Measurements from ENCODE around the gene CARMIL1.

CARMIL1 gene

DNA sequence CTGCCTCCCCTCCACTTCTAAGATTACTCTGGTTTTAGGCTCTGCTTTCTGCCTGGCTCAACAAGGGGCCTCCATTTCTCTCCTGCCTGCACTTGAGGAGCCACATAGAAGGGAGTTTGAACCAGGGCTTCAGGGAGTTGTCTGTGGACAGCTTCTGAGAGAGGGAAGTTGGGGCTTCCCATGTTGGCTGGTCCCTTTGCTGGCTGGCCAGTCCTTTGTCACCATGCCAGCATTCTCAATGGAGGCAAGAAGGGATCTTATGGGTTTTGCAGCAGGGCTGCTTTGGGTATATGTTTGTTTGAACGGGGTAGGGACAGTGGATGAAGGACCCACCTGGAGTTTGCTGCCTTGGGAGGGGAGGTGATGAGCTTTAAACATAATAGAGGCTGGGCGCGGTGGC is 124.9 kb downstream of the CARMIL1 start:
- in situ Hi-C loops (cut with MboI; ENCODE audit: low sequenced_read_pairs): no loop called here

- in situ Hi-C loops (cut with MboI; ENCODE audit: low sequenced_read_pairs): no loop called here
Measured at GRCh38 chr6:25404693-25405169, 125.6 kb downstream of the CARMIL1 start.

GRCh38 chr6:25405442-25405841 is 126.3 kb downstream of the CARMIL1 start:
- in situ Hi-C loops (cut with MboI; ENCODE audit: low sequenced_read_pairs): no loop called here

DNA sequence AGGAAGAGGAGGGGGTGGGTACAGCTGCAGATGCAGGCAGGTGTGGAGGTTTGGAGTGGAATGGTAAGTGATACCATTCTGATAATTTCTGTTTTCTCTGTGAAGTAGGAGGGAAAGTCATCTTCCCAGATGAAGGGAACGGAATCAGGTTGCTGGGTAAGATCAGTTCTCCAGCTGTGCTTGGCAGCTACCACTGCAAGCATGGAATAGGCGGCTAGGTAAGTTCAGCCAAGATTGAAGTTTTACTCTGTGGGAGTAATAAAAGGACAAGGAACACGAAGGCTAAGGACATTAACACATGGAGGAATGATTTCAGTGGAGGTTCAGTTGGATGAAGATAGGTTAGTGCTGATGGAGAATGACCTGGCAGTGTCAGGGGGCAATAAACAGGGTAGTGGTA is 128.3 kb downstream of the CARMIL1 start:
- in situ Hi-C loops (cut with MboI; ENCODE audit: low sequenced_read_pairs): no loop called here

DNA sequence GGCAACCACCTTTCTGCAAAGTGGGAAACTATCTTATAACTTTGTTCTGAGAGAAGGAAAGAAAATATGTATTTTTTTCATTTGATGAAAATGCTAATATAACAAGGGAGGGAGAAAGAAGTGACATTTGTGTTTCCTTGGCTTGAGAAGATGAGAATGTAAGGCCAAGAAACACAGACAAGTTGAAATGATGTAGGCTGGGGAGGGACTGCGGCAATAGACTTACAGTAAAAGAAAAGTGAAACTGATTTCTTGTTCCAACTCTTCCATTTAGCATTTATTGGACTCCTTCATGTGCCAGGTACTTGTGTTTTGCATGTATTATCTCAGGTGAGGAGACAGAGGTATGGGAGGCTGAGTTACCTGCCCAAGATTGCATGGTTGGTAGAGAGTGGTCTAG is 130.9 kb downstream of the CARMIL1 start:
- in situ Hi-C loops (cut with MboI; ENCODE audit: low sequenced_read_pairs): no loop called here

- in situ Hi-C loops (cut with MboI; ENCODE audit: low sequenced_read_pairs): no loop called here
Measured at GRCh38 chr6:25411316-25411950, 132.3 kb downstream of the CARMIL1 start.

- in situ Hi-C loops (cut with MboI; ENCODE audit: low sequenced_read_pairs): no loop called here
Measured at GRCh38 chr6:25413207-25413905, 134.2 kb downstream of the CARMIL1 start.

GRCh38 chr6:25414168-25414567 is 135.0 kb downstream of the CARMIL1 start:
- in situ Hi-C loops (cut with MboI; ENCODE audit: low sequenced_read_pairs): no loop called here

DNA sequence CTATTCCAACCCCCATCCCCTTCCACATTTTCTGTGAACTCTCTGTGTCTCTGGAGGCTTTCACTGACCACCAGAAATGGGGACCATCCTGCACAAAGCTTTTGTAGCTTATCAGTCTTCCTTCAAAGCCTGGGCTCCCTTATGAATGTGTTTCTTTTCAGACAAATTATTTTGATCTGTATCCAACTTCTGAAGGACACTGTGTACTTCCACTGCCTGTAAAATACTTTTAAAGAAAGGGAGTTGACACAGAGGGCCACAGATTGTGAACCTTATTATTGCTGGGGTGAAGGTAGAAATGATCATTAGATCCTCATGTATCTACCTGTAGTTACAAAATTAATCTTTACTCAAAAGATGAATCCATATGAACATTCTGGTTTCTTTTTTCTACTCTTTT is 135.6 kb downstream of the CARMIL1 start:
- in situ Hi-C loops (cut with MboI; ENCODE audit: low sequenced_read_pairs): no loop called here

GRCh38 chr6:25415274-25415673 is 136.1 kb downstream of the CARMIL1 start:
- in situ Hi-C loops (cut with MboI; ENCODE audit: low sequenced_read_pairs): no loop called here

DNA sequence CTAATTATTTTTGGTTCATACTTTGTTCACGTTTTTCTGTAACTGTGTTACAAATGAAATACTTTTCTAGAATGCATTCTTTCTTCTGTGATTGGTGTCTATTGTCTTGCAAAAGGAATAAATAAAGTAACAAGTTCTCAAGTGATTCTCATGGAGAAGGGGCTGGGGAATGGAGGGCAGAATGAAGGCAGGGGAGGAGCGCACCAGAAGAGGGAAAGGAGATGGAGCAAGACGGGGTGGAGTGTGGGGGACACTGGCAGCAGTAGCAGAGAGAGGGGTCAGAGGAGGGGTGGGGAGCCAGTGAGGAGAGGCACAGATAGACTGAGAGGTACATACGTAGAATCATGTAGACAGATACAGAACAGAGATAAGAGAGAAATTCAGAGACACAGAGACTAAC is 136.5 kb downstream of the CARMIL1 start:
- in situ Hi-C loops (cut with MboI; ENCODE audit: low sequenced_read_pairs): no loop called here

DNA sequence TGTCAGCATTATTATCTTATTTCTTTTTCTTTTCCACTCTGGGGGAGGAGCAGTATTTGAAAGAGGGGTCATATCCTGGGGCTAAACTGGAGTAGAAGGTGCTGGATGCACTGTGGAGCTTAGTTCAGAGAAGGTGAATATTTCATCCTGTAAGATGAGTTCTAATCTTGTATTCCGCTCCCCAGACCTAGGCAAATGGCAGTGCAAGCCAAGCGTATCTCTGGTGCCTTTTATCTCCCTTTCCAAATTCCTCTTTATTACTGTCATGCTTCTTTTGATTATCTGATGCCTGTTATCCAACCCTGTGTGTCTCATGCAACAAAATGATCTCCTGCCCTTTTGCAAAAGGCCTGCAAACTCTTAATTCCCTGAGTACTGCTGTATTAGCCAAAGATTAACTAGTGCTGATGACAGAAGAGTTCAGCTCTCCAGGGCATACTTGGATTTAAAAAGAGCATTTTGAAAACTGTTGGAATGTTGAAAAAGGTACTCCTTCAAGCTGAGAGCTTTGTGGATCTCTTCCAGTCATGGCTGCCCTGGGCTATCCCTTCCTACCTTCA is 138.0 kb downstream of the CARMIL1 start:
- in situ Hi-C loops (cut with MboI; ENCODE audit: low sequenced_read_pairs): no loop called here

DNA sequence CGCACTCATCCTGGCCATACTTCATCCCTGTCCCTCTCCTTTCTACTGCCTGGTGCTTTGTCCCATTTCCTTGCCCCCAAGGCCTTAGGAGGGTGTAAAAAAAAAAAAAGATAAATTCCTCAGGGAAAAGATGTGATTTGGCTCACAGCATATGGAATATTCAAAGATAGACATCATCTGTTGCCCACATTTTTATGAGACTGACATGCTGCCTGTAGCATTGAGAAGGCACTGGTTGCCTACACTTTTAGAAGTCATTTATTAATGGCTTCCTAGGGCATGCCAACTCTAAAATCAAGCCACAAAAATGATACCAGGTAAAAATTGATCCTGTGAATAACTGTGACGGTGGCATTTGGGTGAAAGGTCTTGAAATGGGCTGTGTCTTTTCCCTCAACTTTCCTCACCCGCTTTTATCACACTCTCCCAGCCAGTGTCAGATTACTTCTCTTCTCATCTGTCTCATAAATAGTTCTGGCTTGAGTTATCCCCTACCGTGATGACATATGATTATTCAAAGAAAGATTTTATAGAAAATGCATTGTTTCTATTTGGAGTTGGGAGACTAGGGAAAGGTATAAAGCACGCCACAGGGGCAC is 139.4 kb downstream of the CARMIL1 start:
- in situ Hi-C loops (cut with MboI; ENCODE audit: low sequenced_read_pairs): no loop called here

DNA sequence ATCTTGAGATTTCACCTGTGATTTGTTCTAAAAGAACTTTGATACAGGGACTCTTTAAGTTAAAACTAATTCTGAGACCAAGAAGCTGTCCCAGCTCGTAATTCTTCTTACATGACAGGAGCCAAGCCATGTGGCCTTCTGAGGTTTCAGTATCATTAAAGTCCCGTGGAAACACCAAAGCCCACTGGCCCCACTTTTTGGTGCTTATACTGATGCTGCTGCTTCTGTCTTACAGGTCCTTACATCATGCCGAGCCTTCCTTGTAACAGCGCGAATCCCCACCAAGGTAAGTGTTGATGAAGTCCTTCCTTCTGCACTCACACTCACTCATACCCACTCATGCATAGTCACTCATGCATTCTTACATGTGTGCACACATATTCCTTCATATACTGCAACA is 140.7 kb downstream of the CARMIL1 start:
- in situ Hi-C loops (cut with MboI; ENCODE audit: low sequenced_read_pairs): no loop called here

- in situ Hi-C loops (cut with MboI; ENCODE audit: low sequenced_read_pairs): no loop called here
Measured at GRCh38 chr6:25423358-25423757, 144.2 kb downstream of the CARMIL1 start.

DNA sequence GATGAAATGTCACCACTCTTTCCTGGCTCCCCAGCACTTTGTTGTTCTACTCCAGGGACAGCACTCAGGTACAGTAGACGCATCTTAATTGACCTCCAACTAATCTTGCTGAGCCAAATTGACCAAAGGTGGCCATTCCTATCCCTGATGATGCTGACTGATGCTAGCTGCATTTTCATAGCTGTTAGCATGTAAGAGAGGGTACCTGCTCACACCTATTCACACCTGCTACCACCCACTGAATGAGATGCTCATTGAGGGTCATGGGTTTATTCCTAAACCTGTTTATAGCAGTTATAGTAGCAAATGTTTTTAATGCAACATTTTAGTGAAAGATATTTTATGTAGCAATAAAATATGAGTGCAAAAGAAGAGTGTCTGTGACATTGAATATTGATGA is 145.1 kb downstream of the CARMIL1 start:
- in situ Hi-C loops (cut with MboI; ENCODE audit: low sequenced_read_pairs): no loop called here

DNA sequence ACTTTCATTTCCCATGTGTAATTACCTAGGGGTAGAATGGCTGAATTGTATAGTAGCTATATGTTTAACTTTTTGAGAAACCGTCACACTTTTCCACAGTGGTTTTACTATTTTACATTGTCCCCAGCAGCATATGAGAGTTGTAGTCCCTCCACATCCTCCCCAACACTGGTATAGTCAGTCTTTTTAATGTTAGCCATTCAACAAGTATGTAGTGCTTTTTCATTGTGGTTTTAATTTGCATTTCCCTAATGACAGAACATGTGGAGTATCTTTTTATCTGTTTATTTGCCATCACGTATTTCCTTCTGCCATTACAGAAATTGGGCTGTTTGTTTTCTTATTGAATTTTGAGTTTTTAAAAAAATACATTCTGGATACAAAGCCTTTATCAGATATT is 148.4 kb downstream of the CARMIL1 start:
- in situ Hi-C loops (cut with MboI; ENCODE audit: low sequenced_read_pairs): no loop called here

DNA sequence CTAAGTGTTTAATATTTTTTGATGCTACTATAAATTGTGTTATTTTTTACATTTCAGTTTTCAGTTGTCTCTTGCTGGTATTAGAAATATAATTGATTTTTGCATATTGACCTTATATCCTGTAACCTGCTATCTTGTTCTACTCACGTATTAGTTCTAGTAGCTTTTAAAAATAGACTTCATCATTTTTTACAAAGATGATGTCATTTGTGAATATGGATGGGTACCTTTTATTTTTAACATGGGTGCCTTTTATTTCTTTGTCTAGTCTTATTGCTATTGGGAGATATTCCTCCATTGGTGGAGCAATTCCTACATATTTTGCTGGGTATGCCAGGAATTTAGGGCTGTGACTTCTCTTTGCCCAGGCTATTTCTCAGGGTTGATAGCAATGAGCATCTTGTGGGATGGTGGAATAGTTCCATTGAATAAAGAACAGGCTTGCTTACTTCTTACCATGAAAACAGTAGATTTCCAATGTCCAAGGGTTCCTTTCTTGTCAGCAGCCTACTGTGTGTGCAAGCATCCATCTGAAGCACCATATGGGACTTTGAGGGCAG is 149.7 kb downstream of the CARMIL1 start:
- in situ Hi-C loops (cut with MboI; ENCODE audit: low sequenced_read_pairs): no loop called here

DNA sequence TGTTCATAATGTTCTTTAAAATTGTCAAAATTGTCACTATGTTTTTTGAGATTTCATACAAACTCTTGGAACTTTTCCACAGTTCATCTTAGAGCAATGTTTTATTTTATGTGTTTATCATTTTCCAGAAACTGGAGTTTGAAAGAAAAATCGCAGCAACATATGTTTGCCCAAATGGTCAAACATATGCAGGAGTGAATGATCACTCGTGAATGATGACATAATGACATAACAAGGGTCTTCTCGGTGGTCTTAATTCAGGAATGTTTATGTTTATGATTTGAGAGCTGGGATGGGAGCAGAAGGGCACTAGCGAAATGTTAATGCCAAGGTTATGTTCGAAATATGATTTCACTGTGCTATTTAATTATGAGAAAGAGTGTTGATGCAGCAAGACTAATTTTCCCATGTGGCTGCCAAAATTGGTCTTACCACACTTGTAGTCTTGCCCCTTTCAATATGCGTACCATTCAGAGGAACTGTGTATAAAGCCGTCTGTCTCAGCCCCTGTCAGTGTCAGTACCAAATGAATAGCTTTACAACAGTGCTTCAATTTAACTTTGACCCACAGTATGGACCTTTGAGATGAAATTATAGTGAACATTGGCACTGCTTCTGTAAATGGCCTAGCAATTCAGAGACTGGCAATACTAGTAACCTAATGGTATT is 152.3 kb downstream of the CARMIL1 start:
- in situ Hi-C loops (cut with MboI; ENCODE audit: low sequenced_read_pairs): no loop called here

GRCh38 chr6:25431975-25432307 is 152.8 kb downstream of the CARMIL1 start:
- in situ Hi-C loops (cut with MboI; ENCODE audit: low sequenced_read_pairs): no loop called here

- in situ Hi-C loops (cut with MboI; ENCODE audit: low sequenced_read_pairs): no loop called here
Measured at GRCh38 chr6:25434921-25435320, 155.7 kb downstream of the CARMIL1 start.

Data from HL-60/S4 treated with retinoic acid at 250 ng/mL for 4 days and 3 days (cell line).